GM12873 (cell line): ENCODE measurements around the gene CCDC51.

ENCODE experiments used
- TF ChIP-seq, protein P1 (sequence below): IDR thresholded peaks from 2 replicates; pipeline ENCODE4 v1.5.1; 2012; ENCODE audit warnings: low read depth, mild to moderate bottlenecking, moderate library complexity, low read length, control low read depth; ENCODE audit not compliant: insufficient read depth; ENCODE audit errors: missing control alignments

The CCDC51 gene

GRCh38 chr3:48429317-48429959, 10.5 kb downstream of the CCDC51 start:
- TF ChIP-seq, protein P1, sequence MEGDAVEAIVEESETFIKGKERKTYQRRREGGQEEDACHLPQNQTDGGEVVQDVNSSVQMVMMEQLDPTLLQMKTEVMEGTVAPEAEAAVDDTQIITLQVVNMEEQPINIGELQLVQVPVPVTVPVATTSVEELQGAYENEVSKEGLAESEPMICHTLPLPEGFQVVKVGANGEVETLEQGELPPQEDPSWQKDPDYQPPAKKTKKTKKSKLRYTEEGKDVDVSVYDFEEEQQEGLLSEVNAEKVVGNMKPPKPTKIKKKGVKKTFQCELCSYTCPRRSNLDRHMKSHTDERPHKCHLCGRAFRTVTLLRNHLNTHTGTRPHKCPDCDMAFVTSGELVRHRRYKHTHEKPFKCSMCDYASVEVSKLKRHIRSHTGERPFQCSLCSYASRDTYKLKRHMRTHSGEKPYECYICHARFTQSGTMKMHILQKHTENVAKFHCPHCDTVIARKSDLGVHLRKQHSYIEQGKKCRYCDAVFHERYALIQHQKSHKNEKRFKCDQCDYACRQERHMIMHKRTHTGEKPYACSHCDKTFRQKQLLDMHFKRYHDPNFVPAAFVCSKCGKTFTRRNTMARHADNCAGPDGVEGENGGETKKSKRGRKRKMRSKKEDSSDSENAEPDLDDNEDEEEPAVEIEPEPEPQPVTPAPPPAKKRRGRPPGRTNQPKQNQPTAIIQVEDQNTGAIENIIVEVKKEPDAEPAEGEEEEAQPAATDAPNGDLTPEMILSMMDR, result no peak

GRCh38 chr3:48428572-48429316, 11.2 kb downstream of the CCDC51 start:
- TF ChIP-seq, protein P1, result no peak

DNA sequence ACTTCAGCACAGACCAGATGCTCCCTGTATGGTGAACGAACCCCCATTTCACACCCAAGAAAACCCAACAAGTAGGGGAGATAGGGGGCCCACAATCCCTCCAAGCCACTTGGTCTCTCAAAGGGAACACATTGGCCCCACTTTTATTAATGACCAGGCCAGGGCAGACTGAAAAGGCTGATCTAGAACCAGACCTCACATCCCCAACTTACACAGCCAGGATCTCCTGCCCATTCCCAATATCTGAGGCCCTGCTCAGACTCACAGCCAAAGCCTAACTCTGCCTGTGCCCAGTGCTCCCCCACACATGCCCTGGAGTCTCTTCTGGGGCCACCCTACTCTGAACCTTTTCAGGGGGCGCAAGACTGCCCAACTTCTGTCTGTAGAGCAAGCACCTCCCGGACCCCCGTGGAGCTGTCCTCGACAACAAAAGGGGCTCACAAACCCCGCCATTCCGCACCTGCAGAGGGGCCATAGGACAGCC, 11.8 kb downstream of the CCDC51 start:
- TF ChIP-seq, protein P1, result no peak

DNA sequence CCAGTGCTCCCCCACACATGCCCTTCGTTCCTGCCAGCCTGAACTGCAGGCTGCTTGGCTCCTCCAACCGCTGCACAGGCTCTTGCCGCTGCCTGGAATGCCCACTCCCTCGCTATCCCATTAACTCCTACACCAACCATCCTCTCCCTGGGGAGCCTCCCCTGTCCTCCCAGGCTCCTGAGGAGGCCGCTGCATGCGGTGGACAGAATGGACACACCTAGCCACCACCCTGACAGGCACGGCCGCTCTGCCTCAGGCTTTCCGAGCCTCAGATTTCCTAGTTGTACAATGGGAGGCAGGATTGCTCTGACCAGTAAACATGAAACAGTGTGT, 12.3 kb downstream of the CCDC51 start:
- TF ChIP-seq, protein P1, result no peak

DNA sequence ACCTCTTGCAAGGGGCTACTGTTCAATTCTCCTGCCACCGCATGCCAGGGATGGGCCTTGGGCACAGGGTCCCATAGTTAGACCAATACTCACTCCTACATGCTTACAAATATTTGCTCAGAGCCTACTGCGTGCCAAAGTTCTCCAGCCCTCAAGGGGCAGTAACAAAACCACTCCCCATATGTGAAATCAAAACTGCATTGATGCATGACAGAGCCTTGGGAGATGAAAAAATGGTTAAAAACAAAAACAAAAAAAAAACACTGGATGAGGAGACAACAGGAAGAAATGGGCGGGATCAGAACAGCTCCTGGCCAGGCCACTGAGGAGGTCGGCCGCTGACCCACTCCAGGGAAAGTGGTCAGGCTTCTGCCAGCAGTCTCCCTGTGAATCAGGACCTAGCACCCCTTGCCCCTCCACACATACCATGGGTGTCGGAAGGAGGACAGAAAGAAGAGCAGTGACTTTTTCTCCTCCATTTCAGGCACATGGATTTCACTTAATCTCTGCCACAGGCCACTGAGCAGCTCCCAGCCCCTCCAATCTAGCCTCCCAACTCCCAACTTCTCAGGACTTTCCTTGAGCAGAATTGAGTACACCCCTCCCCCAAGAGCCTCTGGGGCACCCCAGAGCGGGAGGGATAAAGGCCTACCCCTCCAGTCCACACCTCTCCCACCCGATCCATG, 12.8 kb downstream of the CCDC51 start:
- TF ChIP-seq, protein P1, result no peak

- TF ChIP-seq, protein P1, result no peak
Measured at GRCh38 chr3:48426401-48426909, 13.5 kb downstream of the CCDC51 start.

DNA sequence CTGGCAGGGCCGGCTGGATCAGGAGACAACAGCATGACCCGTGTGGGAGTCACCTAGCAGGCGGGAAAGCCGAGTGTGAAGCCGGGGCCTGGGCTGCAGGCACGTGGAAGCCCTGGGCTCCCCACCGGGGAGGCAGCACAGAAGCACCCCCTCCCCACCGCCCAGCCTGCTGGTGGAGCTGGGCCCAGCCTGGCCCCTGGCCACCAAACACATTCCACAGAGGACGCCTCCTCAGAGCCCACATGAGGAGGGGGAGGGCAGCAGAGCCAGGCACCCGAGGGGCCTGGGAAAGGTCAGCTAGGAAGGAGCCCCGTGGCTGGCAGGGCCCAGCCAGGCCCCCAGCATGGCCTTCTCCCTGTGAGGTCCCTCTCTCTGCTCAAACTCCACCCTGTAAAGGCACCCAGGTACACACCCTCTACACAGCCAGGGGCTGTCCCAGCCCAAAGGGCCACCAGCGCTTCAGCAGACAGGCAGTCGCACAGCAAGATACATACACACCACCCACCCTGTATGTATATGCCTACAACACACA, 14.6 kb downstream of the CCDC51 start:
- TF ChIP-seq, protein P1, result no peak
